ENCODE measurements around the gene STH. TPM values are rescaled to one million over a fixed set of nuclear protein-coding genes. Genes with fewer than 3 reads are reported as not detected.
"Not testable (repeated sequence)": the region's sequence is repeated elsewhere in the genome, so short reads cannot be mapped to it uniquely, and the experiment has no call there.

Gene STH, protein sequence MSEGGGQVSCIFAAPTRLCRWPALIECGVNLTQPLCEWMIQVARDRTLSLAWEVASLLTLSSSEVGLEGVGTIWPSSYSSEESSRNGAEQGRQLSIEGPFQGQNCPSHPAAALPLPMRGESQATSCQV
- not detected in 2 replicates for total RNA-seq
- not detected for polyA plus RNA-seq (2012)

DNA sequence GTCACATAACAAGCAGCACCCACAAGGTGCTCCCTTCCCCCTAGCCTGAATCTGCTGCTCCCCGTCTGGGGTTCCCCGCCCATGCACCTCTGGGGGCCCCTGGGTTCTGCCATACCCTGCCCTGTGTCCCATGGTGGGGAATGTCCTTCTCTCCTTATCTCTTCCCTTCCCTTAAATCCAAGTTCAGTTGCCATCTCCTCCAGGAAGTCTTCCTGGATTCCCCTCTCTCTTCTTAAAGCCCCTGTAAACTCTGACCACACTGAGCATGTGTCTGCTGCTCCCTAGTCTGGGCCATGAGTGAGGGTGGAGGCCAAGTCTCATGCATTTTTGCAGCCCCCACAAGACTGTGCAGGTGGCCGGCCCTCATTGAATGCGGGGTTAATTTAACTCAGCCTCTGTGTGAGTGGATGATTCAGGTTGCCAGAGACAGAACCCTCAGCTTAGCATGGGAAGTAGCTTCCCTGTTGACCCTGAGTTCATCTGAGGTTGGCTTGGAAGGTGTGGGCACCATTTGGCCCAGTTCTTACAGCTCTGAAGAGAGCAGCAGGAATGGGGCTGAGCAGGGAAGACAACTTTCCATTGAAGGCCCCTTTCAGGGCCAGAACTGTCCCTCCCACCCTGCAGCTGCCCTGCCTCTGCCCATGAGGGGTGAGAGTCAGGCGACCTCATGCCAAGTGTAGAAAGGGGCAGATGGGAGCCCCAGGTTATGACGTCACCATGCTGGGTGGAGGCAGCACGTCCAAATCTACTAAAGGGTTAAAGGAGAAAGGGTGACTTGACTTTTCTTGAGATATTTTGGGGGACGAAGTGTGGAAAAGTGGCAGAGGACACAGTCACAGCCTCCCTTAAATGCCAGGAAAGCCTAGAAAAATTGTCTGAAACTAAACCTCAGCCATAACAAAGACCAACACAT, at the start of gene STH:
STH (plus strand) TSS at position 264 of the 913 bp plus-strand sequence; CDS start at position 294, 30 bp downstream.
- no peak for DNase-seq (ENCODE audit: low read depth)

DNA sequence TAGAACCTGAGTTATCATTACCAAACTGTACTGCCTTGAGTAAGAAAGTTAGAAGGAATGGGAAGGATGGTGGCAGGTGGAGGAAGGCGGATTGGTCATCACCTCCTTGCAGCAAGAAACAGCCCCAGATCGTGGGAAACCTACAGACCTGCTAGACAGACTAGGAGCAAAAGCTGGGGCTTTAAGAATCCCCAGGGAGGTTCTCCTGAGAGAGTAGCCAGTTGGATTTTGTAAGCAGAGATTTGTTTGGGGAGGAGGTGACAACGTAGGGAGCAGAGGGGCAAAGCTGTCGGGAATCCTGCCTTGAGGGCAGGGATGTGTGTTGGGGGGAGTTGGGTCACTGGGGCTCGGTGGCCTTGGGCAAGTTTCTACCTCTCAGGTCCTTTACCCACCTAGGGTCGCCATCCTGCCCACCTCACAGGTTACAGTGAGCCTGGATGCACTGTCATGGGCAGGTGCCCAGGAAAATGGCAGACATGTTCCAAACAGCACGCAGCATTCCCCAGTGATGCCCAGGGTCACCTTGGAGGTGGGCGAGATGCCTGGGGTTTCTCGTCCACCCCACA, 49.2 kb upstream of the STH start:
- no peak for DNase-seq (ENCODE audit: low read depth)

DNA sequence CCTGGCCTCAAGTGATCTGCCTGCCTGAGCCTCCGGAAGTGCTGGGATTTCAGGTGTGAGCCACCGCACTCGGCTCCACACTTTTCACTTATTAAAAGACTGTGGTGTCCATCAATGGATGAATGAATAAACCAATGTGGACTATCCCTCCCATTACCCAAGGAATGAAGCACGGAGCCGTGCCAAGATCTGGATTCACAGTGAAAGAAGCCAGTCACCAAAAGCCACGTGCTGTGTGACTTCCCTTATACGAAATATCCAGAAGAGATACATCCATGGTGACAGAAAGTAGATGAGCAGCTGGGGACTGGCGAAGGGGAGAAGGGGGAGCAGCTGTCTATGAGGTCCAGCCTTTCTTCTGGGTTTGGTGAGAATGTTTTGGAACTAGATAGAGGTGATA, 48.2 kb upstream of the STH start:
- no peak for DNase-seq (ENCODE audit: low read depth)

DNA sequence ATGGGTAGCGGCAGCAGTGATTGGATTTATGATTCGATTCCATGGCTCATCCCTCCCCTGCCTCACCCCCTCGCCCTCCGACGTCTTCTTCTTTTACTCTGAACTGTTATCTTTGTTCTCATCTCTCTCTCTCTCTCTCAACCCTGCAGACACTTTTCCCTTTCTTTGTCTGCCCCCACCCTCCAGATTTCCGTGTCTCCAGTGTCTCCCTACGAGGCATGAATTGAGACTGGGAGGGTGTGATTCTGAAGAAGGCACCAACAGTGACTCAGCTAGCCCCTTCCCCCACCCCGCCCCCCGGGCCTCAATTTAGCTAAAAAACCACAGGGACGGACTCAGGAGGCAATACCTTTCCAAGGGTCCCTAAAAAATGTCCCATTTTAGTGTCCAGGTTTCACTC, 47.6 kb upstream of the STH start:
- no peak for DNase-seq (ENCODE audit: low read depth)

DNA sequence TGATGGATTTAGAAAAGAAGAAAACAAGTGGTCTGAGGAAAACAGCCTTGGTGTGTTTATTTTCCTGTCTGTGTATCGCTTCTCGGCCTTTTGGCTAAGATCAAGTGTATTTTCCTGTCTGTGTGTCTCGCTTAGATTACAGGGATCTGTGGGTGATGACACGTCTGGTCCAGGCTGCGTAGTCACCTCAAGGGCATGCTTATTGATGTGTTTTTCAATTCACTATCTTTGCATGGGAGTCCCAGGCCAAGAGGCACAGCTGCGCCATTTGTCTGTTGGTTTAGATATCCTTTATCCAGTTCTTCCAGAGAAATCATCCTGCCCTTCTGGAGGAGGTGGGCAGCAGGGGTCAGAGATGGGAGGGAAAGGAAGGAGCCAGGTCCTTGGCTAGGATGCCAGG, 47.1 kb upstream of the STH start:
- DNase-seq (ENCODE audit: low read depth), result no peak

DNA sequence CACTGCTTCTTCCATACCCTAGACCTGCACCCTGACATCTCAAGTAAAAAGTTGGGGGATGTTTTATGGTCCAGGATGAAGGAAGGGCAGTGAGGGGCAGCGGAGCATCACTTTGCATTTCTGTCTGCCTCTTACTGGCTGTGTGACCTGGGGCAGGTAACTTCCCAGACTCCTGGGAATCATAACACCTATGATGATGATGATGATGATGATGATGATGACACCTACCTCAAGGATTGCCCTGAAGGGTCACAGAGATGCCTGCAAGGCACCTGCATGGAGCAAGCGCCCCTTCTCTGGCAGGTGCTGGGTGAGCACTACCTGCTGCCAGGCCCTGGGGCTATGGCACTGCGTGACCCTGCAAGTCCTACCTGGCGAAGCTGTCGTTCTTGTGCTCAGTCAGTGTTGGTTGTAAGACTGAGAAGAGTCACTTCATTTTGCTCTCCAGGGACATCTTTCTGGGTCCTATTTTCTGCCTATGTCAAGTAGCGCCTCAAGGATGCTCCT, 46.2 kb upstream of the STH start:
- no peak for DNase-seq (ENCODE audit: low read depth)

DNA sequence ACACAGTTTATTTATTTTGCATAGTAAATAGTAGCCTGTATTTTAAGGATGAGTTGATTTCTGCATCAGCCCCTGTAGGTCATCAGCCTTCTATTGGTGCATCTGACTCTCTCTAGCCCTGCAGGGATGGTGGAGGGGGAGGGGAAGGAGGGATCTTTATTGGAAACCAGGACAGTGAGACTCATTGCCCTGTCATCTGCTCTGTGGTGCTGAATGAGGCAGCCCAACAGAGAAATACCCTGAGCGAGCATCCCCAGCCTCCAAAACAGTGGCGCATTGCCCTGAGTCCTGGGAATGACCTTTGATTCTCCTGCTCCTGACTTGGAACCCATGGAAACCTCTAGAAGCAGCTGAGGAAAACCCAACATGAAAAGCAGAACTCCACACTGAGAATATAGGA, 45.5 kb upstream of the STH start:
- no peak for DNase-seq (ENCODE audit: low read depth)

DNA sequence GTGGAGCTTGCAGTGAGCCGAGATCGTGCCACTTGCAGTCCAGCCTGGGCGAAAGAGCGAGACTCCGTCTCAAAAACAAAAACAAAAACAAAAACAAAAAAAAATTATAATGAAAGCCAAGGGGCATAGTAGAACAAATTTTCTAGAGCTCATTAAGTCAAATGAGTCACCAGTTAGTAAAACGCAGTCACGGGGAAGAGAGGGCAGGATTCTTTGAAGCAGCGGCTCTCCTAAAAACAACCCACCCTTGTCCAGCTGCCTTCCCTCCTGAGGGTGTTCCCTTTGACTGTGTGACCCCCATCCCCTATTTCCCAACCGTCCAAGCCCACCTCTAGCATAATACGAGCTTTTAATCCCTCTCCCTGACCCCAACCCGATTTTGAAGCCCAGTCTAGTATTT, 44.1 kb upstream of the STH start:
- DNase-seq (ENCODE audit: low read depth), result no peak

DNA sequence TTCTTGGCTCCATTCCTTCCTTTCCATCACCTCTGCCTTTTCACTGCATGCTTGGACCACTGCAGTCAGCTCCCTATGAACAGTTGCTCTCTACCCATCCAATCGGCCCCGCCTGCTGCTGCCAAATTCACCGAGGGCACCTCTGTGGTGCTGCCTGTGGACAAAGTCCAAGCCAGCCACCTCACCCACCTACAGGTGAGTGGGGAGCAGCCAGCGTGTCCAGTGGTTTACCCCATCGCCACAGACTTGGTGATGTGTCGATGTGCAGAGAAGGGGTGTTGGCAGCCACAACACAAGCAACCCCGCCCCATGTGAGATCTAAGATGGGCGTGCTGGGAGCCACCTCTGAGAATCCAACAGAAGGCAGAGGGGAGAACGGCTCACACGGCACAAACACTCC, 43.7 kb upstream of the STH start:
- no peak for DNase-seq (ENCODE audit: low read depth)

DNA sequence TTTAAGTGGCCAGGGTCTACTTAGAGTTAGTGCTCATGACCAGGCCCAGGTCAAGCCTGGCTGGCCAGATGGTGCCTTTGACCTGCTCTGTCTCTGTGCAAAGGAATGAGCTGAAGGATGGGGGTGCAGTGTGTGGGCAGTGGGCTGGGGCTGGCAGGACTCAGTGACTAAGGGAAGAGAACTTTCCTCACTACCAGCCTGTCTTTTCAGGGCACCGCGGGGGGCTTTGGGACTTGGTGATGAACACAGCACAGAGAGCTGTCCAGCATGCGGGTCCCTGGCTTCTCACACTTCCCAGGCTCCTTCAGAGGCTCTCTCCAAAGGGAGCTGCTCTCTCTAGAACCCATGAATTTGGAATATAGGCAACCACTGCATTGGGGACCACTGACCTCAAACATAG, 43.0 kb upstream of the STH start:
- DNase-seq (ENCODE audit: low read depth), result no peak

DNA sequence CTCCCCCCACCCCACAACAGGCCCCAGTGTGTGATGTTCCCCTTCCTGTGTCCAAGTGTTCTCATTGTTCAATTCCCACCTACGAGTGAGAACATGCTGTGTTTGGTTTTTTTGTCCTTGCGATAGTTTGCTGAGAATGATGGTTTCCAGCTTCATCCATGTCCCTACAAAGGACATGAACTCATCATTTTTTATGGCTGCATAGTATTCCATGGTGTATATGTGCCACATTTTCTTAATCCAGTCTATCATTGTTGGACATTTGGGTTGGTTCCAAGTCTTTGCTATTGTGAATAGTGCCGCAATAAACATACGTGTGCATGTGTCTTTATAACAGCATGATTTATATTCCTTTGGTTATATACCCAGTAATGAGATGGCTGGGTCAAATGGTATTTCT, 42.3 kb upstream of the STH start:
- DNase-seq (ENCODE audit: low read depth), result not testable (repeated sequence)

DNA sequence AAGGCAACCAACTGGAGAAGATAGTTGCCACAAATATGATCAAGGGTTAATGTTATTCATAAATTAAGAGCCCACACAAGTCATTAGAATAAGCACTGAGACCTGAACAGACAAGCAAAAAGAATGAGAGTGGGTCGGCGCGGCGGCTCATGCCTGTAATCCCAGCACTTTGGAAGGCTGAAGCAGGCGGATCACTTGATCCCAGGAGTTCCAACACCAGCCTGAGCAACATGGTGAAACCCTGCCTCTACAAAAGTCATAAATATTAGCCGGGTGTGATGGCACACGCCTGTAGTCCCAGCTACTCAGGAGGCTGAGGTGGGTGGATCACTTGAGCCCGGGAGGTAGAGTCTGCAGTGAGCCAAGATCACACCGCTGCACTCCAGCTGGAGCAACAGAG, 40.7 kb upstream of the STH start:
- DNase-seq (ENCODE audit: low read depth), result no peak

DNA sequence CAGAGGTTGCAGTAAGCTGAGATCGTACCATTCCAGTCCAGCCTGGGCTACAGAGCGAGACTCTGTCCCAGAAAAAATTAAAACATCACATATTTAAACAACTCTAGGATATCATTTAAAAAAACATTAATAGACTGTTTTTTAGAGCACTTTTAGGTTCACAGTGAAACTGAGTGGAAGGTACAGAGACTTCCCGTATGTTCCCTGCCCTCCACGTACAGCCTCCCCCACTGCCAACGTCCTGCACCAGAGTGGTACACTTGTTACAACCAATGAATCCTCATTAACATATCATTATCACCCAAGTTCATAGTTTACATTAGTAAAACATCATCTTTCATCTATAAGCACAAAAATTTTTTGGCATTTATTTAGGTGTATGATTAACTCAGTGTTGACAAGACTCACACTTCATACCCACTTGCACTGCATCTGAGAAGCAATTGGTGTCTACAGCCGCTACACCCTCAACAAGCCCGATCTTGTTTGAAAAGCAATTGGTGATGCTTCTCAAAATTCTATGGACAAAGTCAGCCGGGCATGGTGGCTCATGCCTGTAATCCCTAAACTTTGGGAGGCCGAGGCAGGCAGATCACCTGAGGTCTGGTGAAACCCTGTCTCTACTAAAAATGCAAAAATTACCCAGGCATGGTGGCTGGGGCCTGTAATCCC, 39.9 kb upstream of the STH start:
- no peak for DNase-seq (ENCODE audit: low read depth)

DNA sequence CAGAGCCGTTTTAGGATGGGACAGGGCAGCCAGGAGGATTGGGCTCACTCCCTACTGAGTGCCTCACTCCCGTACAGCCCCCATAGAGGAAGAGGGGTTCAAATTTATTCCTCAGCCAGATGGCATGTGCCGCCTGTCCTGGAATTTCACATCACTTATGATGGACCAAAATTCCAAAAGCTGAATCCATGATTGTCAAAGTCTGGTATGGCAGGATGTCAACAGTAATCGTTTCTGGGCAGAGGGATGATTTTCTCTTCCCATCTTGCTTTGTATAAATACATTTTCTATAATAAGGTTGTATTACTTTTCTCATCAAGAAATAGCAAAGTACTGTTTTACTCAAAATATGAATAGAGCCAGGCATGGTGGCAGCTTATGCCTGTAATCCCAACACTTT, 38.7 kb upstream of the STH start:
- no peak for DNase-seq (ENCODE audit: low read depth)

DNA sequence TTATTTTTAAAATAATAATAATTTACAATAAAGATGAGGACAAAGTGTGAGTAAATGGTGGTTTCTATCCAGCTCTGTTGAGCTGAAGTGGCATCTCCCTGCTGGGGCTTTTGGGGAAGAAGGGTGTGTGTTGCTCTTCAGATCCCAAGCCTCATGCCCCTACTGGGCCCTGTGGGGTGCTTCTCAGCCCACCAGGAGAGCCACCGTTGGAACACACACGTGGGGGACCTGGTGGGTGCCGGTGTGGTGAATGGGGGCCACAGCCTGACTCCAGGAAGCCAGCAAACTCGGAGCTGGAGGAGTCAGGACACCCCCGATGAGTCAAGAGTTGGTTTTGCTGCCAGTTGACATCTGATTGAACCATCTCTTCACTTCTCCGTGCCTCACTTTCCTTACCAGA, 37.8 kb upstream of the STH start:
- DNase-seq (ENCODE audit: low read depth), result no peak

DNA sequence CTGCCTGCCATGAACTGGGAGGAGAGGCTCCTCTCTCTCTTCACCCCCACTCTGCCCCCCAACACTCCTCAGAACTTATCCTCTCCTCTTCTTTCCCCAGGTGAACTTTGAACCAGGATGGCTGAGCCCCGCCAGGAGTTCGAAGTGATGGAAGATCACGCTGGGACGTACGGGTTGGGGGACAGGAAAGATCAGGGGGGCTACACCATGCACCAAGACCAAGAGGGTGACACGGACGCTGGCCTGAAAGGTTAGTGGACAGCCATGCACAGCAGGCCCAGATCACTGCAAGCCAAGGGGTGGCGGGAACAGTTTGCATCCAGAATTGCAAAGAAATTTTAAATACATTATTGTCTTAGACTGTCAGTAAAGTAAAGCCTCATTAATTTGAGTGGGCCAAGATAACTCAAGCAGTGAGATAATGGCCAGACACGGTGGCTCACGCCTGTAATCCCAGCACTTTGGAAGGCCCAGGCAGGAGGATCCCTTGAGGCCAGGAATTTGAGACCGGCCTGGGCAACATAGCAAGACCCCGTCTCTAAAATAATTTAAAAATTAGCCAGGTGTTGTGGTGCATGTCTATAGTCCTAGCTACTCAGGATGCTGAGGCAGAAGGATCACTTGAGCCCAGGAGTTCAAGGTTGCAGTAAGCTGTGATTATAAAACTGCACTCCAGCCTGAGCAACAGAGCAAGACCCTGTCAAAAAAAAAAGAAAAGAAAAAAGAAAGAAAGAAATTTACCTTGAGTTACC, 36.7 kb upstream of the STH start:
- DNase-seq (ENCODE audit: low read depth), result no peak

DNA sequence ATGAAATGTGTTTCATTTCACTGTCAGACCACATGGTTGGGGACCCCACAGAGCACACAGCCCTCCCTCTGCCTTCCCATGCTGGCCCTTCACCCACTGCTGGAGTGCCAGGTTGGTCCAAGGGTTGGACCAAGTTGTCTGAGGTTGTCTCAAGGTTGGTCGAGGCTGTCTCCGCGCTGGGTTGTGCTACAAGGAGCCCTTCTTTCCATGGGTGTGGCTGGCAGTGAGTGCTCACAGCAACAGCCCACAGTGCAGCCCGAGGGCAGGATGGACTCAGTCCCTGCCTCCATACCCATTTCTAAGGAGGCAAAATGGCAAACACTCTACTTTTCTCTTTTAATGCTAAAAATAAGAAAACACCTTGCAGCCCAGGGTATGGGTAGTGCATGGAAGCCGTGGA, 35.8 kb upstream of the STH start:
- DNase-seq (ENCODE audit: low read depth), result no peak

DNA sequence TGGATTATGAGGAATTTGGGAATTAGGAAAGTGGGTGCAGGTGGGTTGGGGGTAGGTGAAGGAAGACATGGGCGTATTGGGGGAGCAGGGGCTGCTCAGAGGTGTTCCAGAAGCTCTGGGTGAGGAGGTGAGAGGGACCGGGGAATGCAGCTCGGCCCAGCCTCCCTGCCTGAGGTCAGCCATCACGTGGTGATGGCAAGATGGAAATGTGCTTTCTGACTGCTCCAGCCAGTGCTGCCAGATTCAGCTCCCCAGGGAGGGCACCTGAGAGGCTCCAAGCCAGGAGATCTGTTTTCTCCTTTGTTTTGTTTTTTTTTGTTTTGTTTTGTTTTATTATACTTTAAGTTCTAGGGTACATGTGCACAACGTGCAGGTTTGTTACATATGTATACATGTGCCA, 35.2 kb upstream of the STH start:
- DNase-seq (ENCODE audit: low read depth), result no peak

DNA sequence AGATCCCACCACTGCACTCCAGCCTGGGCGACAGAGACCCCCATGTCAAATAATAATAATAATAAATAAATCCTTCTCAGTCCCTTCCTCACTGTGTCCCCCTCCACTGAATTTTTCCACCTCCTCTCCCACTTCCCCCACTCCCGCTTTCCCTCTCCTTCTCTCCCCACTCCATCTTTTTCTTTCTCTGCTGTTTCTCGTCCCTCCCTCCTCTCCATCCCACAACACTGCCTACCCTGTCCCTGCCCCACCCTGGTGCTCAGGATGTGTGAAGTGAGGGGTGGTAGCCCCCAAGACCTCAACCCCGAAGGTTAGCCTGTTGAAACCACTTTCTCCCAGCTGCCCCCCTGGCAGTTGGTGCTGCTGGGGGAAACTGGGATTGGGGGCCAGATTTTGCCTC, 34.4 kb upstream of the STH start:
- DNase-seq (ENCODE audit: low read depth), result no peak

DNA sequence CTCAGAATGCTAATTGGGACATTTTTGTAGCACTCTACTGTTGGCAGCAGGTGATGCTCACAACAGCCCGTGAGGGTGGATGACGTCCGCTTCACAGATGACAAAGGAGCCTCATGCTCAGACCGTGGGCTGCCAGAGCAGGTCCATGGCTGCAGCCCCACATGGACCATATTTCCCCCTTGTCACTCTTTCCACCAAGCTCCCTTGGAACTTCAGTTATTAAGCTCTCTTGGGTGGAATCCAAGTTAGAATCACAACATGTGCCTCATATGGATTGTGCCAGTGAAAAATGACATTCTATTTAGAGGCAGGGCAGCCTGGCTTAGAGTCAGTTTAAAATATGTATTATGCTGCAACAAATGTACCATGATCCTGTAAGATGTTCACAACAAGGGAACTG, 33.2 kb upstream of the STH start:
- DNase-seq (ENCODE audit: low read depth), result no peak

DNA sequence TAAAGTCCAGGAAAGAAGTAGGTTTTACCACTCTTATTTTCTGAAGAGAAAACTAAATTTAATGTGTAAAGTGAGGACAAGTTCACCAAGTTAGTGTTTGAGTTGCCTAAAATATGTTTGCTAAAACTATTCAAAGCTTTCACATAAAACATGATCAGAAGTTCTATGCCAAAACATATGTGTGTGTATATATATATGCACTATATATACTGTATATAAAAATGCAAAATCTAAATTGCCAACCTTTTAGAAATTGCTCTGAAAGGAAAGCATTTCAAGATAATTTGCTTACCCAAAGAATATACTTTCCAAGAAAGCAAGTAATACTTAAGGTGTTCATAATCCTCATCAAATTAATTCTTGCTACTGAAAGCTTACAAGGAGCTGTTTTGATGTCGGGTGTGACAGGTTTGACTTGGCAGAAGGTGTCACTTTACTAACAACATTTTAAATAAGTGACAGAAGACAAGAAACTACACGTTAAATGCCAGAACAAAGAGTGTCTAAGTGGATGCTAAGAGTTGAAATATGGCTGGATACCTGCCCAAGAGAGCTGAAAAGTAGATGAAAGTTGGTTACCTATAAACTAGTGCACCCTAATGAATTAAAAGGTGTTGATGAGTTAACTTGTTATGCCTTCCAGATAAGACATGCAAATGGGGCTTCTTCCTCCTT, 32.3 kb upstream of the STH start:
- DNase-seq (ENCODE audit: low read depth), result no peak
